NCI-H226 (cell line): ENCODE data around the gene PRKAB1.
A peak's percentile ranks its signal among the peaks of the same experiment; 100 is the strongest.
"Not testable (repeated sequence)": the region's sequence is repeated elsewhere in the genome, so short reads cannot be mapped to it uniquely, and the experiment has no call there.

Source experiments
- DNase-seq: peaks from one replicate; pipeline ENCODE4 v3.0.0-alpha.2; 2015

Gene PRKAB1, protein sequence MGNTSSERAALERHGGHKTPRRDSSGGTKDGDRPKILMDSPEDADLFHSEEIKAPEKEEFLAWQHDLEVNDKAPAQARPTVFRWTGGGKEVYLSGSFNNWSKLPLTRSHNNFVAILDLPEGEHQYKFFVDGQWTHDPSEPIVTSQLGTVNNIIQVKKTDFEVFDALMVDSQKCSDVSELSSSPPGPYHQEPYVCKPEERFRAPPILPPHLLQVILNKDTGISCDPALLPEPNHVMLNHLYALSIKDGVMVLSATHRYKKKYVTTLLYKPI

DNA sequence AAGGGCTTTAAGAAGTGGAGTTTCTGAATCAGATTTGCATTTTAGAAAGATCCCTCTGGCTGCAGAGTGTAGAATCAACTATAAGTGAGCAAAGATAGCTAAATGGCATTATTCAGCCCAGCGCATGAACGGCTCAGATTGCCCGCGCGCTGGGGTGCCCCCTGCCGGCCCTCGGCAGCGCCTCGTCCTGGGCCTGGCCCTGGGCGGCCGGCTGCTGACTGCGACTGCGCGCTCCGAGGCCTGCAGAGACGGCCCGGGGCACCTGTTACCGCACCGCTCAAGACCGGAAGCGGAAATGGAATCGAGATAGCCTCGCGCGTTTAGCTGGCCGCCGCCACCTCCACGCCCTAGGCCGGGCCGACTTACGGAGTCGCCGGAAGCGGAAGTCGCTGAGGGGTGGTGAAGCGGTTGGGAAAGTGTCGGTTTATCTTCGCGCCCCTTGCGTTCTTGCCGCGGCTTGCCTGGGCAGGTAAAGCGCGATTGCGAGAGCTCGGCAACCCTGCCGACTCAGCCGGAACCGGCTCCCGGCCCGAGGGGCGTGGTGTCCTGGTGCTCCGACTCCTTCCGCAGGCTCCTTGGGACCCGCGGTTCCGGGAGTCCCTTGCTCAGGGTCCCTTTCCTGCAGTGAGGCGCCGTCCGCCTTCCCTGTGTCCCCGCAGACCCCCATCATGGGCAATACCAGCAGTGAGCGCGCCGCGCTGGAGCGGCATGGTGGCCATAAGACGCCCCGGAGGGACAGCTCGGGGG is at the start of gene PRKAB1:
TSS of gene PRKAB1 (plus strand) at position 557 of the 747 bp plus-strand sequence. CDS start at position 669, 112 bp downstream.
- peak; percentile 96 for DNase-seq

DNA sequence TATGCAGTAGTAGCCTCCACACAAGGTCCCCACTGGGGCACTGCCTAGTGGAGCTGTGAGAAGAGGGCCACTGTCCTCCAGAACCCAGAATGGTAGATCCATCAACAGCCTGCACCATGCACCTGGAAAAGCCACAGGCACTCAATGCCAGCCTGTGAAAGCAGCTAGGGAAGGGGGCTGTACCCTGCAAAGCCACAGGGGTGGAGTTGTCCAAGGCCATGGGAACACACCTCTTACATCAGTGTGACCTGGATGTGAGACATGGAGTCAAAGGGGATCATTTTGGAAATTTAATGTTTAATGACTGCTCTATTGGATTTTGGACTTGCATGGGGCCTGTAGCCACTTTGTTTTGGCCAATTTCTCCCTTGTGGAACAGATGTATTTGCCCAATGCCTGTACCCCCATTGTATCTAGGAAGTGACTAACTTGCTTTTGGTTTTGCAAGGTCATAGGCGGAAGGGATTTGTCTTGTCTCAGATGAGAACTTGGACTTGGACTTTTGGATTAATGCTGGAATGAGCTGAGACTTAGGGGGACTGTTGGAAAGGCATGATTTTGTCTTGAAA is 49.5 kb upstream of the PRKAB1 start:
- not testable (repeated sequence) for DNase-seq

DNA sequence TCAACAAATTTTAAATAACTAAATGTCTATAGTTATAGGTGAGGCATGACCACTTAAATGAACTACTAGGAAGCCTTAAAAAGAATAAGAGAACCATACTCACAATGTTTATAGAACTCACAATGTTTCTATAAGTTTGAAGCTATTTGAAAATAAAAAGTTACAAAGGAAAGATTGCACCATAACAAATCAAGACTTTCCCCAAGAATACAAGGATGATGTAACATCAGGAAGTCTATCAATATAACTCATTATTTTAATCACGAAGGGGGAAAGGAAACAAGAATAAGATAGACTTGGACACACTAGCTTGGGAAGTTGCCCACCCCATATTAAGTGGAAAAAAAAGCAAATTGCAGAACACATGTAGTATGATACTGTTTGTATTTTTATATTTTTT is 47.4 kb upstream of the PRKAB1 start:
- DNase-seq = no peak

DNA sequence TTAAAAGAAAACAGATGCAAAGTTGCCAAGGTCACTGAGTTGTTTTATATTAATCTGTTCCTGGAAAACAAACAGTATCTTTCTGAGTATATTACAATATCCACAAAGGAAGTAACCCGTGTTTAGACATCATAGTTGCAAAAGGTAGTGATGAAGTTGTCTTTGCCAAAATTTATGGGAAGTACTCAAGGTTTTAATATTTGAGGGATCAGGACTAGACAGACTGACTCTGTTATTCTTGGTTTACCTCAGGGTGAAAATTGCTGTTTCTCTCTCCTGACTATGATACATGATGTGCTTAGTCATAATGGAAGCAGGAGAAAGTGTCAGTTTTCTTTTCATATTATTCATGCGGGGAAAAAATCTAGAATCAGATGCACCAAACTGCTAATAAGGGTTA is 46.1 kb upstream of the PRKAB1 start:
- DNase-seq = no peak

DNA sequence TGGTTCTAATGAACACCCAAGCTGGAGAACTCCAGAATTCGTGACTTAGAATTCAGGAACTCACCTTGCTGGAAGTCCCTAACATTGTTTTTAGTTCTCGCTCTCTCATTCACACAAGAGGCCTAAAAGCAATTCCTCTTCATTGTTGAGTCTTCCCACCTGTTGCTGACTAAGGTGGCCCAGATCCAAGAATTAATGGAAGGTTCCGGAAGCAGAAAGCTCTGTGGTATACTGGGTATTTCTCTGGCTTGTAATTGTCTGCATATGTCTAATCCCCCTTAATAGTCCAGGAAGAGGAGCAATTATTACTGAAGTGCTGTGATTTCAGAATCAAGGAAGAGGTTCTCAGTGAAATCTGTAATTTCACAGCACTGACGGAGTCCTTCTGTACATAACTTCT is 43.0 kb upstream of the PRKAB1 start:
- no peak for DNase-seq

DNA sequence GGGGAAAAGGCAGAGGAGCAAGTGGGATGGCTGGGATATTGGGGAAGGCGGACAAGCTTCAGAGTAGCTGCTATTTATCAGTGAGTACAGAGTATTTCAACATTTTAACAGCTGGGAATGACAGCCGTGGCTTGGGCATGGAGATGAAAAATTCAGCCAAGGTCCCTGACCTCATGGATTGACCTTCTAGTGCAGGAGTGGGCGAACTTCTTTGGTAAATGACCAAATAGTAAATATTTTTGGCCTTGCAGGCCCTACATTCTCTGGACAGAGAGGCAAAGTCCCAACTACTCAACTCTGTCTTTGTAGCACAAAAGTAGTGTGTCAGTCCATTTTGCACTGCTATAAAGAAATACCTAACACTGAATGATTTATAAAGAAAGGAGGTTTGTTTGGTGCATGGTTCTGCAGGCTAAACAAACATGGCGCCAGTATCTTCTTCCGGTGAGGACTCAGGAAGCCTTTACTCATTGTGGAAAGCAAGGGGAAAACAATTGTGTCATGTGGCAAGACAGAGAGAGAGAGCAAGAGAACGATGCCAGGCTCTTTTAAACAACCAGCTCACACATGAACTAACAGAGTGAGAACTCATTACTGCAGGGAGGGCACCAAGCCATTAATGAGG is 40.8 kb upstream of the PRKAB1 start:
- no peak for DNase-seq

DNA sequence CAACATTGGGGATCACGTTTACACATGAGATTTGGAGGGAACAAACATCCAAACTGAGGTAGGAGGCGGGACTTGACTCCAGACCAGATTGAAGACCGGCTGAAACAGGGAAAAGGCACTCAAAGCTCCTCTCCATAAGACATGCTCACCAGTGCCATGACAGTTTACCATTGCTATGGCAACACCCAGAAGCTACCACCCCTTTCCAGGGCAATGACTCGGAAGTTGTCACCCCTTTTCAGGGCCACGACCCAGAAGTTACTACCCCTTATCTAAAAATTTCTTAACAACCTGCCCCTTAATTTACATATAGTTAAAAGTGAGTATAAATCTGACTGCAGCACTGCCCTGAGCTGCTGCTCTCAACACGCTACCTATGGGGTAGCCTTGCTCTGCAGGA is 40.2 kb upstream of the PRKAB1 start:
- no peak for DNase-seq

DNA sequence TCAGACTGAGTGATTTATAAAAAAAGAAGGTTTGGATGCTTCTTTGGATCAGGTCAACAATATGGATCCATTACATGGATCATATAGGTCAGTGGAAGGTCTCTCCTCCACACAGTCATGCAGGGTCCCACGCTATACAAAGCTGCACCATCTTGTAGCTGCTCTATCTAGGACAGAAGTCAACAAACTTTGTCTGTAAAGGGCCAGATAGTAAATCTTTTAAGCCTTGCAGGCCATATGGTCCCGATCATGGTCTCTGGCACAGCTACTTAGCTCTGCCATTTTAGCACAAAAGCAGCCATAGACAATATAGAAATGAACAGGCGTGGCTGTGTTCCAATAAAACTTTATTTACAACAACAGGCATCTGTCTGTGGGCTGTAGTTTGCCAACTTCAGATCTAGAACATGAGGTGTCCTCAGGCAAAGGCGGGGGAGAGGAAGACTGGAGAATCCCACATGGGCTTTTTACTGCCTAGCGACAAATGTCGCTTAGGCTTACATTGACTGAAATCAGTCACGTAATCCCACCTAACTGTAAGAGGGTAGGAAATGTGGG is 37.6 kb upstream of the PRKAB1 start:
- DNase-seq = no peak

DNA sequence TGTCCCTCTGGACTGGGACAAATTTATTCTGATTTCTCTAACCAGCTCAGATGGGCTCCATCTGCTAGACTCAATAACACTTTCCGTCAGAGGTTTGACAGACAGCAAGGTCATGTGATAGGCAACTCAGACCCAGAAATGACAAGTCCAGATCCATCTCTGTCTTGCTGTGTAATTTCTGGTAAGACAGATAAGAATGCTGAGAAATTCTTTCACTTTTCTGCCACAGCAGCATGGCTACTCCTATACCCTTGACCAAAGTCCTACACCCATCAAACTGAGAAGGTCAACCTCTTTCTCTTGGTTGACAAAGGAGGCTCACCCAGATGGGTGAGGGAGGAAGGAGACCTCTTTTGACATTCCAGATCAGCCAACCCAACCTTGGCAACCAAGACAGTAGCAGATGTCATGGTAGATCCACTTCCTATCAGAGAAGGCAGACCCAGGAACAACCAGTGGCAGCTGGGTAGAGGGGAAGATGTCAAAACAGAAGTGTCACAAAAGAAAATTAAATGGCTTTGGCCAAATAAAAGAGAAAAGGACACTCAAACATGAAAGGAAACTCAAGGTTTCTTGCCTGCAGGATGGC is 36.9 kb upstream of the PRKAB1 start:
- no peak for DNase-seq

DNA sequence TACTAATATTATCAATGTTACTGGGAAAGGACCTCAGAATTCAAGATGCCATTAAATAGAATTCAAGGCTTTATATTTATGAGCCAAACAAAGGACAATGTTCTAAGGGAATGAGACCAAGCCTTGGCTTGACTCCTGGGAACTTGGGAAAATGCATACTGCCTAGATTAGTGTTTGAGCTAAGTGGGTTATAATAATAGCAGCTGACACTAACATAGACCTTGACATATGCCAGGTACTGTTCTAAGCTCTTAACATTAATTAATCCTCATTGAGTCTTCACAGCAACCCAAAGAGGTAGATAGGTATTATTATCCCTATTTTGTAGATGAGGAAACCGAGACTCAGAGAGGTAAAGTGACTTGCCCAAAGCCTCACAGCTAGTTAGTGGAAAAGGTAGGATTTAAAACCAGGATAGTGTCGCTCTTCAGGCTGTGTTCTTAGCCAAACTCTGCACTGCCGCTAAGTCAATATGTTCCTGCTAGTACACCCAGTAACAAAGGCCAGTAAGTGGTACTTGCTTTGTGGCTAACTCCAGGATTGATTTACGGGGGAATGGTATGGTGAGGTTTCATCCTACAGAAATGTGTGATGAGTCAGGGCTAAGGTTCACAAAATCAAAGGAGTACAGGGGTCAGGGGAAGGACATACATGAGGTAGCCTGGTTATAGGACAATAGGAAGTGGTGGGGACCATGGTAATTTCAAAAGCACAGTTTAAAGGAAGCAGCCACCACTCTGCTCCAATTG is 35.8 kb upstream of the PRKAB1 start:
- no peak for DNase-seq

DNA sequence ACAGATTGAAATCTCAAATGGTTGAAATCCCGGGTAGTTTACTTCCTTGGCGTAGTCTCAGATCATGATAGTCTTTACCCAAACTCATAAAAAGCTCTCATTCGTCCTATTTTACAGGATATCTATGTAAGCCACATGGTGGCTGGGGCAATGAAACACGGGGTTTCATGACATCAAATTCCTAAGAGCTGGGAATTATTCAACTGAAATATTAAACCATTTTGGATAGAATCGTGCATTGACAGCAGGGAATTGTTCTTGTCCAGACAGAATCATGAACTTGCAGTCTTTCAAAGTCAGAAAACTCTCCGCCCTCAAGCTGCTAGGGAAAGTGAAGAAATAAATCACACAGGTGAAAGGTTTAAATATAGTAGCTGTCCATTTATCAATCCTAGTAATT is 33.2 kb upstream of the PRKAB1 start:
- DNase-seq = no peak

DNA sequence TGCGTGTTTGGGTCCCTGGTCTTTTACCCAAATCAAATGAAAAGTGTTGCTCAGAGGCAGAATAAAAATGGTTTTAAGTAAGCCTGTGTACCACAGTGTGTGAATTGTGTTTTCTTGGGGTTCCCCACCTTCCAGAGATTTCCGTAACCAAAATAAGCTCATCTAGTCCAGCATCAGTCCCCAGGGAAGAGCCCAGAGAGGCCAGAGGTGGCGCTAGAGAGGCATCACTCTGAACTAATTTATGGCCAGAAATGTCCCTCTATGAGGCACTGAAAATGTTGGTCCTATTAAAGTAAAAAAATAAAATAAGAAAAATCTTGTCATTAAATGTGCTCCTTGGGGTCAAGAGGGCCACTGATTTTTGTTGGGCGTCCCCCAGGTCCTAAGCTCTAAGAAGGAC is 24.9 kb upstream of the PRKAB1 start:
- no peak for DNase-seq

DNA sequence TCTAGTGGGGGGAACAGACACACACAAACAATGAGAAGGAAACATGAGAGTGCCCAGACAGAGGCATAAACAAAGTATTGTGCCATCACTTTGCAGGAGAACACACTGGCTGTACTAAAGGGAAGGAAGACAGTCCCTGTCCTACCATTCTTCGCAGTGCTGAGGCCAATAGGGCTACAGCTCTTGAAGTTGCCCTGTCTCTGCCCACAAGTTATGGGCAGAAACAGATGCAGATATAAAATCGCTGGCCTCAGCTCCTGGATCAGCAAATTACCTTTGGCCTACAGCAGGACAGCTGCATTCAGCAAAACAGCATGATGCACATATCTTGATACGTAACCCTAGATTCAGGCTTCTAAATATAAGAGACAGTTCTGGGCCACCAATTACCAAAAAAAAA is 23.0 kb upstream of the PRKAB1 start:
- DNase-seq = no peak

DNA sequence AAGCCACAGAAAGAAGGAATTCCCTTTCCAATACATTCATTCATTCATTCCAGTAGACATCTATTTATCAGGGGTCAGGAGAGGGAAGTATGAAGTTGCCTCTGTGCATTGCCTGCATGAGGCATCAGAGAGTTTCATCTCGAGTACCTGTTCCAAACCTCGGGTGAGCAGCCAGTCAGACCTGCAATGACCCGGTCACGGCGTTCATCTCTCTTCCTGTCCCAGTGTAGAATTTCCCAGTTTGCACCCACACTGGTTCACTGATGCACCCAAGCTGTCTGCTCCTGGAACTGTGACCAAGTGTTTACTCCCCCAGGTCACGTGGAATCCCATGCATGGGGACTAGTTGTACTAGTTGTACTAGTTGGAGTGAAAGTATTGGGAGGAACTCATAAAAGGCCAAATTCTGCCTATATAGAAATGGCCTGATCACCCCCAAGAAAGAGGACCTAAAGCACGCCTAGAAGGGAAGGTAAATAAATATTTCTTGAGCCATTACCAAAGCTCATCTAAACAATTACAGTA is 22.3 kb upstream of the PRKAB1 start:
- no peak for DNase-seq

DNA sequence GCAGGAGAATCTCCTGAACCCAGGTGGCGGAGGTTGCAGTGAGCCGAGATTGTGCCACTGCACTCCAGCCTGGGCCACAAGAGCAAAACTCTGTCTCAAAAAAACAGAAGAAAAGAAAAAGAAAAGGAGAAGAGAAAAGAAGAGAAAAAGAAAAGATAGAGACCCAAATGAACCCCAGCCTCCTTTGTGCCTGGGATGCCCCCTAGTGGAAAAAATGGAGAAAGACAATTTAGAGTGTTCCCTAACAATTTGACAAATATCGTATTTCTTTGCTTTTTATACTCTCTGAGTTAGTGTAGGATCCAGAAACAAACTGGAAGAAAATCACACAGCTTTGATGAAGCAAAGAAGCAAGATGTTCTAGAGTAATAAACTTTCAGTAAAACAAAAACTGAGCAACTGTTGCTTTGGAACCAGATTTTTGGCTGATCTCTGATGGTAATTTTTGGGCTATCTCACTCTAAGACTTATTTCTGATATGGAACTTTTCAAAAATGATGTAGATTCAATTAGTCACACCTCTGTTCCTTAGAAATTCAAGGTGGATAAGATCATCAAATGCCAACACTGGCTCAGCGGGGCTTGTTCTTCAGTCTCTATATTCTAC is 18.6 kb upstream of the PRKAB1 start:
- DNase-seq = no peak

DNA sequence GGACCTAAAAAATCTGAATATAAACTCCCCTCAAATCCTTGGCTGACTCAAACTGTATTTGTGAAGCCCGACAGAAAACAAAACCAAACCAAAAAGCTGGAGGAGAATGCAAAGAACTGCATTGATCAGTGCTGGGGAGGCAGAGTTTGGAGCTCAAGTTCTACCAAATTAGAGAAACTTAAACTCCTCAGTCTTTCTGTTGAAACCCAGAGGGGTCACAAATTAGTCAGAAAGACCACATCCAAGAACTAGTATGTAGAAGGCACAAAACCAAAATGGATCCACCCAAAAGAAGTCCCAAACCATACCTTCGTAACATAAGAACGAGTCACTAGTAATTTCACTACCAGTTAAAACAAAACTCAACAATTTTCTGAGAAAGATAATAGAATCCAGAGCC is 15.3 kb upstream of the PRKAB1 start:
- no peak for DNase-seq

DNA sequence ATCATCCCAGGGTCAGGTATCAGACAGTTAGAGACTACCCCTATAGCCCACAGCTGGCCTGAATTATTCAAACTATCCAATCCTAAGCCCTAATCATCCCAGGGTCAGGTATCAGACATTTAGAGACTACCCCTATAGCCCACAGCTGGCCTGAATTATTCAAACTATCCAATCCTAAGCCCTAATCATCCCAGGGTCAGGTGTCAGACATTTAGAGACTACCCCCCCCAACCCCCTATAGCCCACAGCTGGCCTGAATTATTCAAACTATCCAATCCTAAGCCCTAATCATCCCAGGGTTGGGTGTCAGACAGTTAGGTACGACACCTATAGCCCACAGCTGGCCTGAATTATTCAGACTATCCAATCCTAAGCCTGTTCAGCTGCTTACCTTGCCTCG is 10.9 kb upstream of the PRKAB1 start:
- DNase-seq = not testable (repeated sequence)

DNA sequence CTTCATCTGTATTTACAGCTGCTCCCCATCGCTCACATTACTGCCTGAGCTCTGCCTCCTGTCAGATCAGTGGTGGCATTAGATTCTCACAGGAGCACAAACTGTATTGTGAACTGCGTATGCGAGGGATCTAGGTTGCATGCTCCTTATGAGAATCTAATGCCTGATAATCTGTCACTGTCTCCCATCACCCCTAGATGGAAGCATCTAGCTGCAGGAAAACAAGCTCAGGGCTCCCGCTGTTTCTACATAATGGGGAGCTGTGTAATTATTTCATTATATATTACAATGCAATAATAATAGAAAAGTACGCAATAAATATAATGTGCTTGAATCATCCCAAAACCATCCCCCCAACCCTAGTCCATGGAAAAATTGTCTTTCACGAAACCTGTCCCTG is 9.8 kb upstream of the PRKAB1 start:
- not testable (repeated sequence) for DNase-seq

DNA sequence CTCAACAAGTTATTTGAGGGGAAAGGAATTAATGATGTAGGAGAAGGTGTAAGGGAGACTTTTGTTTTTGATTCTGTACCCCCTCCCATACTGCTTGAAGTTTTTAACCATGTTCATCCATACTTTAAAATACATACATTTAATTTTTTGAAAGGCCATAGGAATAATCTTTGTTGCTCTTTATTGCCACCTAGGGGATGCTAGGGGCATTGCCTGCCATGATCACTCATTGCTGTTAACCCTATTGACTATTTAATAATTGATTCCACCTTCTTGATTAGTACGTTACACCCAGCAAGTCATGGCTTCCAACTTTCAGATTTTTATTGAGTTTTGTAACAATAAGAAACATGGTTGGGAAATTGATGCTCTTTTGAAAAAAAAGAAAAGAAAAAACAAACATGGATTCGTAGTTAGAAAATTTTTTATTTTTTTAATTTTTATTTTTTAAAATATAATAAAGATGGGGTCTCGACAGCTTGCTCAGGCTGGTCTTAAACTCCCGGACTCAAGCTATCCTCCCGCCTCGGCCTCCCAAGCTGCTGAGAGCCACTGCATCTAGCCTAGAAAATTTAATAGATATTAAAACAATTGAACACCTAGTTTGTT is 8.5 kb upstream of the PRKAB1 start:
- no peak for DNase-seq

DNA sequence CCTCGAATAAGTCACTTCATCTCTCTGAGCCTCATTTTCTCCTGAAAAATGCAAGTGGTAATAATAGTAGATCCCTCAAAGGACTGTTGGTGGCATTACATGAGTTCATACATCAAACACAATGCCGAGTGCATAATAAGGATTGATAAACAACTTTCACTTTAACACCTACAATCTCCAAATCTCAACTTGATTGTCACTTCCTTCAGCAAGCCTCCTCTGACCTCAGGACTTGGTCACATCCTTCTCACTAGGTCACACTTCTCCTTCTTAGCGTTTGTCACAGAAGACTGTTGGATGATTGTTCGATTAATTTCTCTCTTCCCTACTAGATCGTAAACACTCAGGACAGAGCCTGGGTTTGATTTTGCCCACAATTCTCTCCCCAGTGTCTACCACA is 7.9 kb upstream of the PRKAB1 start:
- no peak for DNase-seq

DNA sequence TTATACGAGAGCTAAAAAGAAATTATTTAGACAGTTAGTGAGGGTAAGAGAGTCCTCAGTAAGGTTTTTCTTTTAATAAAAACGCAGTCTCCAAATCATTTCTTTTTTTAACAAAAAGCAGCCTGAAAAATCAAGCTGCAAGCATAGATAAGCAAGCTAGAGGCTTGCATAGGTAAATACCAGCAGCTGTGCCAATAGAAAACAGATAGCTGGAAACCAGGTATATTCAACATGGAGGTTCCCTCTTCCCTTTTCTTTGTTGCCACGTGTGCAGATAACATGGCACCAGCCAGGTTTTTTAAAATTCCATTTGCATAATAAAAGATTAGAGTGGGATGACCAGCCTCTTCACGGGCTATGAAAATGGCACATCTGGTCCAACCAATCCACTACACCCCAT is 6.1 kb upstream of the PRKAB1 start:
- no peak for DNase-seq
